ENCODE results near the gene CRK.
"Not testable (repeated sequence)": the region's sequence is repeated elsewhere in the genome, so short reads cannot be mapped to it uniquely, and the experiment has no call there.

The CRK gene

GRCh38 chr17:1379930-1380313, 76.1 kb downstream of the CRK start:
- no peak for FAIRE-seq

DNA sequence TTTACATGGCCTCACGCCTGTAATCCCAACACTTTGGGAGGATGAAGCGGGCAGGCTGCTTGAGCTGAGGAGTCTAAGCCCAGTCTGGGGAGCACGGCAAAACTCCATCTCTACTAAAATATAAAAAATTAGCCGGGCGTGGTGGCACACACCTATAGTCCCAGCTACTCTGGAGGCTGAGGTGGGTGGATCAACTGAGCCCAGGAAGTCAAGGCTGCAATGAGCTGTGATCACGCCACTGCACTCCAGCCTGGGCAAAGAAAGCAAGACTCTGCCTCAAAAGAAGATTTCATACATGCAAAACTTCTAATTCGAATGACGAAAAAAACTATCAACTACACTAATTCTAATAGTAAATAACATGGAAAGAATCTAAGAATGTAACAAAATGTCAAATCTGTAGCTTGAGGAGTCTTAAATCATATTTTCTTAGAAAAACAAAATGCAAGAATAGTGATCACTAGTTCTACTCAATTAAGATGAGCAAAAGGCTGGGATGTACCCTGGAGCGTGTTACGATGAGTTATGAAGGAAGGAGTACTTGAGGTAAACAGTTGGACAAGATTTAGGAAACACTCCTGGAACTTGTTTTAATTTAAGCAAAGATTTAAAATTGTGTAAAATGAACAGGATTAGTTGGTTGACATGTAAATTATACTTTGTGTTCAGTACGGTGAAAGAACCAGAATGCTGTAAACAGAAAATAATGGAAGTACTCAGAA, 76.7 kb downstream of the CRK start:
- no peak for FAIRE-seq

GRCh38 chr17:1378476-1378860, 77.6 kb downstream of the CRK start:
- not testable (repeated sequence) for FAIRE-seq

GRCh38 chr17:1377334-1377733, 78.7 kb downstream of the CRK start:
- no peak for FAIRE-seq

DNA sequence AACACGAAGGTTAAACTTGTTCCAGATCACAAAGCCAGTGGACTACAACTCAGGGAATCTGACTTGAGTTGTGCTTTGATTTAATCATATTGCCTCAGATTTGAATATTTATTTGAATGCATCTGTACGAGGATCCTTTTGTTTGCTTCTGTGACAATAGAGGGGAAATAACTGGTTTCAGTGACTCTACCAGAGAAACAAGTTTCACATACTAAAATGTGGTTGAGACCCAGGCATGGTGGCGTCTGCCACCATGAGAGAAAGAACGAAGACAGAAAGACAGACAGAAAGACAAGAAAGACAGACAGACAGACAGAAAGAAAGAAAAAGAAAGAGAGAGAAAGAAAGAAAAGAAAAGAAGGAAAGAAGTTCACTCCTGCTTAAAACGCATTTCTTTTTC, 80.0 kb downstream of the CRK start:
- no peak for FAIRE-seq

- FAIRE-seq, result no peak
These were observed 80.4 kb downstream of the CRK start for GRCh38 chr17:1375615-1376014.

DNA sequence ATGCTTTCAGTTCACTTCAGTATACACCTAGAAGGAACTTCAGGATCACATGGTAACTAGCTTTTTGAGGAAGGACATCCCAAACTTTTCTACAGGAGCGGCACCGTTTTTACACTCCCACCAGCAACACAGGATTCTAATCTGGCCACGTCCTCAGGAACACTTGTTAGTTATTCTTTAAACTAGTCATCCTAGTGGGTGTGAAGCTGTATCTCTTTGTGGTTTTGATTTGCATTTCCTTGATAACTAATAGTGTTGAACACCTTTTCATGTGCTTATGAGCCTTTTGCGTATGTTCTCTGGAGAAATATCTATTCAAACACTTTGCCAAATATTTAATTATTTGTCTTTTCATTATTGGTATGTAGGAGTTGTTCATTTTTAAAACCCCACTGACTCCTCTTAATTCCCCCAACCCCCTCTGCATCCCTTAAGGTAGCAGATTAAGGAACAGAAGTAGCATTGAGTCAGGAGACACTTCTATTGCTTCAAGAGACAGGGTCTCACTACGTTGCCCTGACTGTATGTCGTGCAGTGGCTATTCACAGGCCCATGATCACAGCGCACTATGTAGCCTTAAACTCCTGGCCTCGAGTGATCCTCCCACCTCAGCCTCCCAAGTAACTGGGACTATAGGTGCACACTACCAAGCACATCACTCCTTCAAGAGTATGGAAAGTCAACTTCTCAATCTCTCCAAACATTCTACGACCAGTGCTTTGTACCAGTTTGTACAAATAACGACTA, 81.4 kb downstream of the CRK start:
- FAIRE-seq, result no peak

GRCh38 chr17:1373707-1374237, 82.3 kb downstream of the CRK start:
- no peak for FAIRE-seq

- FAIRE-seq, result no peak
These were observed 83.4 kb downstream of the CRK start for GRCh38 chr17:1372618-1373017.

GRCh38 chr17:1371893-1372590, 84.0 kb downstream of the CRK start:
- no peak for FAIRE-seq

All from TTC549 (cell line).